Endothelial cell of umbilical vein (primary cell): ENCODE data around the gene COLEC11. TPM values are rescaled to one million over a fixed set of nuclear protein-coding genes. Genes with fewer than 3 reads are reported as not detected.

Experiments
- BruUV-seq: library from RNA; stranded (reverse); fragments of 400-500 nt; replicated peaks from 2 replicates; lab custom pipeline; 2021; lab: Mats Ljungman, UMichigan
- CTCF ChIA-PET: fragments of 300-600, 350-600 bp; sonication (Branson Sonifier 250); formaldehyde crosslinking; loops from one replicate; lab custom pipeline; 2021; ENCODE audit warnings: antibody characterized with exemption, inconsistent platforms; lab: Charles Lee
- POLR2A ChIA-PET: fragments of 300-600, 350-600 bp; sonication (Branson Sonifier 250); formaldehyde crosslinking; loops from one replicate; lab custom pipeline; 2021; ENCODE audit warnings: antibody characterized with exemption, inconsistent platforms; lab: Charles Lee
- DNase-seq: peaks from one replicate; pipeline ENCODE4 v3.0.0-alpha.2; 2011; ENCODE audit warnings: low read depth, low spot score
- FAIRE-seq: peaks from 2 replicates; lab custom pipeline; 2011; peaks lifted over from hg19 to GRCh38; lab: Jason Lieb, UNC
- H2AFZ ChIP-seq: 2 replicates; pipeline ENCODE4 v1.6.0; 2012; ENCODE audit warnings: low read depth, low read length, control low read depth, inconsistent platforms
- H3K27ac ChIP-seq: 2 replicates; pipeline ENCODE4 v1.5.1; 2011; ENCODE audit warnings: low read depth, mild to moderate bottlenecking, control low read depth, low read length, moderate library complexity; ENCODE audit not compliant: insufficient read depth
- H3K27me3 ChIP-seq, 2 experiments: 2 replicates each; pipeline versions ENCODE4 v1.6.0 to v1.6.1; 2011; ENCODE audit warnings: low read length in 2 of 2, mixed read lengths in 1 of 2; ENCODE audit not compliant: control insufficient read depth in 2 of 2, insufficient read depth in 2 of 2
- H3K36me3 ChIP-seq, 2 experiments: 2 replicates in 1 of 2; 3 replicates in 1 of 2; pipeline ENCODE4 v1.5.1; 2011; ENCODE audit warnings: low read length in 2 of 2, mild to moderate bottlenecking in 1 of 2, moderate library complexity in 1 of 2; ENCODE audit not compliant: control insufficient read depth in 2 of 2, insufficient read depth in 2 of 2; ENCODE audit errors: extremely low read depth in 1 of 2
- H3K4me1 ChIP-seq: 3 replicates; pipeline ENCODE4 v1.5.1; 2011; ENCODE audit warnings: mild to moderate bottlenecking, low read length; ENCODE audit not compliant: control insufficient read depth, insufficient read depth; ENCODE audit errors: extremely low read depth
- H3K4me2 ChIP-seq: 2 replicates; pipeline ENCODE4 v1.6.1; 2011; ENCODE audit warnings: low read length, control low read depth, mixed read lengths; ENCODE audit not compliant: insufficient read depth
- H3K4me3 ChIP-seq, 3 experiments: fragments of 200-600 bp in 1 of 3; sonication (generic), shearing (Covaris generic) in 1 of 3; replicated peaks in 1 of 3; 2 replicates each; pipeline ENCODE4 v1.5.1; 2011 to 2016; ENCODE audit warnings: control low read depth in 3 of 3, low read length in 3 of 3, mild to moderate bottlenecking in 2 of 3, inconsistent platforms in 1 of 3, low read depth in 1 of 3, moderate library complexity in 1 of 3; ENCODE audit not compliant: insufficient read depth in 1 of 3
- H3K79me2 ChIP-seq: 2 replicates; pipeline ENCODE4 v1.6.0; 2012; ENCODE audit warnings: low read length, inconsistent platforms; ENCODE audit not compliant: control insufficient read depth, insufficient read depth
- H3K9ac ChIP-seq: replicated peaks from 2 replicates; pipeline ENCODE3; 2011; ENCODE audit warnings: low read length, control low read depth; ENCODE audit not compliant: insufficient read depth; ENCODE audit errors: extremely low read depth
- H3K9me1 ChIP-seq: replicated peaks from 3 replicates; pipeline ENCODE4 v1.6.0; 2011; ENCODE audit warnings: mild to moderate bottlenecking, low read length; ENCODE audit not compliant: control insufficient read depth, insufficient read depth; ENCODE audit errors: extremely low read depth
- H3K9me3 ChIP-seq: replicated peaks from 2 replicates; pipeline ENCODE4 v1.5.1; 2012; ENCODE audit warnings: low read length, inconsistent platforms; ENCODE audit not compliant: control insufficient read depth, insufficient read depth
- H4K20me1 ChIP-seq: replicated peaks from 2 replicates; pipeline ENCODE3; 2011; ENCODE audit warnings: mild to moderate bottlenecking, low read length; ENCODE audit not compliant: control insufficient read depth, insufficient read depth; ENCODE audit errors: extremely low read depth
- EZH2 ChIP-seq: IDR thresholded peaks from 2 replicates; pipeline ENCODE4 v1.6.1; 2012; ENCODE audit warnings: borderline replicate concordance, low read depth, mild to moderate bottlenecking, moderate library complexity, low read length, inconsistent platforms; ENCODE audit not compliant: severe bottlenecking
- FOS ChIP-seq: IDR thresholded peaks from 2 replicates; pipeline ENCODE4 v1.6.1; 2011; ENCODE audit warnings: mild to moderate bottlenecking, low read length, moderate library complexity, borderline replicate concordance; ENCODE audit not compliant: insufficient read depth
- GATA2 ChIP-seq: IDR thresholded peaks from 2 replicates; pipeline ENCODE4 v1.7.0; 2011; ENCODE audit warnings: low read depth, mild to moderate bottlenecking, moderate library complexity, mixed read lengths, low read length; ENCODE audit not compliant: insufficient read length, insufficient read depth
- JUN ChIP-seq: IDR thresholded peaks from 2 replicates; pipeline ENCODE4 v1.6.1; 2011; ENCODE audit warnings: borderline replicate concordance, low read depth; ENCODE audit not compliant: insufficient read length, insufficient read depth
- MYC ChIP-seq: IDR thresholded peaks from one replicate; pipeline ENCODE4 v1.6.1; 2011; ENCODE audit warnings: mild to moderate bottlenecking, low read depth, low read length
- POLR2A ChIP-seq: IDR thresholded peaks from 2 replicates; pipeline ENCODE4 v1.6.1; 2012; ENCODE audit warnings: low read depth, mild to moderate bottlenecking, control low read depth, low read length
- POLR2AphosphoS5 ChIP-seq: IDR thresholded peaks from 2 replicates; pipeline ENCODE4 v1.6.1; 2012; ENCODE audit warnings: low read depth, mild to moderate bottlenecking, control low read depth, low read length, moderate library complexity; ENCODE audit not compliant: insufficient read depth
- dilution Hi-C: fragments of 300-500 bp; cut with MboI; formaldehyde crosslinking; loops from one replicate; pipeline ENCODE4 v1.15.0; 2019; ENCODE audit warnings: low sequenced_read_pairs; ENCODE audit not compliant: extremely low pct_ligation_motif_present
- intact Hi-C: fragments of 100-400 bp; cut with micrococcal nuclease; formaldehyde crosslinking; loops from one replicate; pipeline ENCODE4 v1.10.0; 2022
- polyA plus RNA-seq, 4 experiments: library from polyadenylated mRNA; depleted of rRNA in 3 of 4; stranded (reverse) in 3 of 4; unstranded in 1 of 4; fragments of >200 nt; gene quantifications; 2 replicates each; pipeline versions ENCODE4 v1.2.1 to v1.2.3, GENCODE V29; 2011 to 2012; ENCODE audit warnings: missing spikeins in 1 of 4
- total RNA-seq: library from RNA; stranded (reverse); gene quantifications from 2 replicates; pipeline ENCODE4 v1.2.3, GENCODE V29; 2021
- TF ChIP-seq, protein P1 (sequence below), 2 donors: IDR thresholded peaks; 1 replicate in 1 of 2; 2 replicates in 1 of 2; pipeline ENCODE4 v1.5.1; 2011; ENCODE audit warnings: low read length in 2 of 2, mild to moderate bottlenecking in 2 of 2, moderate library complexity in 2 of 2, control low read depth in 1 of 2, inconsistent platforms in 1 of 2, low read depth in 1 of 2; ENCODE audit not compliant: insufficient read depth in 1 of 2; ENCODE audit errors: extremely low read depth in 1 of 2
- TF ChIP-seq, protein P2 (sequence below): IDR thresholded peaks from 2 replicates; pipeline ENCODE4 v1.6.1; 2011; ENCODE audit not compliant: insufficient read depth, insufficient read length

COLEC11 gene
- total and polyA plus RNA-seq, 2 donors (not counting 3 experiments of a cell fraction or from before 2014, with no cell fraction given), result 0.15 TPM; not detected in 1

DNA sequence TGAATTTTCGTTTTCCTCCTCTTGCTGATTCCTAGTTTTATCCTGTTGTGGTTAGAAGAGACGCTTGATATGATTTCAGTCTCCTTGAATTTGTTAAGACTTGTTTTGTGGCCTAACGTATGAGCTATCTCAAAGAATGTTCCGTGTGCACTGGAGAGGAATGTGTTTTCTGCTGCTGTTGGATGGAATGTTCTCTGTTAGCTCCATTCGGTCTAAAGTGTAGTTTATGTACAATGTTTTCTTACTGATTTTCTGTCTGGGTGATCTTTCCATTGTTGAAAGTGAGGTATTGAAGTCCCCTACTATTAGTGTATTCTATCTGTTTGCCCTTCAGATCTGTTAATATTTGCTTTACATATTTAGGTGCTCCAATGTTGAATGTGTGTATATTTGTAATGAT lies 25.9 kb downstream of the COLEC11 start:
- ChIA-PET POLR2A (no interaction called here), CTCF (no interaction called here)
- dilution Hi-C loops, result no loop called here

More for the DNA sequence above, 25.9 kb downstream of the COLEC11 start:
- Histone ChIP-seq H3K4me2 (no peak overlapping the region), H3K4me3 (no peak overlapping the region), H3K9ac (no peak overlapping the region), H2AFZ (no peak overlapping the region), H3K27ac (no peak overlapping the region), H3K79me2 (no peaks in the 10 kb centered on the region), H3K4me1 (no peaks in the 10 kb centered on the region), H3K9me3 (no peaks in the 10 kb centered on the region), H4K20me1 (no peaks in the 10 kb centered on the region), H3K27me3 (peaks cover 0 to 5% of the 10 kb centered on the region in 2 experiments), H3K9me1 (no peaks in the 10 kb centered on the region), H3K36me3 (no peaks in the 10 kb centered on the region)
- DNase-seq (no peak), FAIRE-seq (no peak)
- BruUV-seq, result no TSS peak
- TF ChIP-seq POLR2AphosphoS5 (no peak), EZH2 (no peak), JUN (no peak), FOS (no peak), GATA2 (no peak), MYC (no peak), POLR2A (no peak)
- TF ChIP-seq, protein P1, sequence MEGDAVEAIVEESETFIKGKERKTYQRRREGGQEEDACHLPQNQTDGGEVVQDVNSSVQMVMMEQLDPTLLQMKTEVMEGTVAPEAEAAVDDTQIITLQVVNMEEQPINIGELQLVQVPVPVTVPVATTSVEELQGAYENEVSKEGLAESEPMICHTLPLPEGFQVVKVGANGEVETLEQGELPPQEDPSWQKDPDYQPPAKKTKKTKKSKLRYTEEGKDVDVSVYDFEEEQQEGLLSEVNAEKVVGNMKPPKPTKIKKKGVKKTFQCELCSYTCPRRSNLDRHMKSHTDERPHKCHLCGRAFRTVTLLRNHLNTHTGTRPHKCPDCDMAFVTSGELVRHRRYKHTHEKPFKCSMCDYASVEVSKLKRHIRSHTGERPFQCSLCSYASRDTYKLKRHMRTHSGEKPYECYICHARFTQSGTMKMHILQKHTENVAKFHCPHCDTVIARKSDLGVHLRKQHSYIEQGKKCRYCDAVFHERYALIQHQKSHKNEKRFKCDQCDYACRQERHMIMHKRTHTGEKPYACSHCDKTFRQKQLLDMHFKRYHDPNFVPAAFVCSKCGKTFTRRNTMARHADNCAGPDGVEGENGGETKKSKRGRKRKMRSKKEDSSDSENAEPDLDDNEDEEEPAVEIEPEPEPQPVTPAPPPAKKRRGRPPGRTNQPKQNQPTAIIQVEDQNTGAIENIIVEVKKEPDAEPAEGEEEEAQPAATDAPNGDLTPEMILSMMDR (IDR thresholded peaks at IDR 0.05; ENCODE audit: extremely low read depth in 1 of 2, insufficient read depth in 1 of 2, low read depth in 1 of 2, low read length in 2 of 2), result no peak
- TF ChIP-seq, protein P2, sequence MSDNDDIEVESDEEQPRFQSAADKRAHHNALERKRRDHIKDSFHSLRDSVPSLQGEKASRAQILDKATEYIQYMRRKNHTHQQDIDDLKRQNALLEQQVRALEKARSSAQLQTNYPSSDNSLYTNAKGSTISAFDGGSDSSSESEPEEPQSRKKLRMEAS, result no peak
- intact Hi-C loops, result no loop called here
